AG09319 (cell line): ENCODE data around the gene POLG.

ENCODE experiments used
- DNase-seq: peaks from one replicate; pipeline ENCODE4 v3.0.0-alpha.2; 2010; ENCODE audit warnings: low read depth; ENCODE audit errors: extremely low read depth
- CTCF ChIP-seq: IDR thresholded peaks from 2 replicates; pipeline ENCODE4 v1.5.1; 2011; ENCODE audit warnings: low read depth, mild to moderate bottlenecking, inconsistent platforms, low read length, moderate library complexity

POLG gene

GRCh38 chr15:89363770-89364169, 29.1 kb upstream of the POLG start:
- no peak for DNase-seq
- TF ChIP-seq CTCF = no peak

- no peak for TF ChIP-seq CTCF
- DNase-seq = no peak
Measured at GRCh38 chr15:89363133-89363532, 28.5 kb upstream of the POLG start.

GRCh38 chr15:89362203-89363101, 27.8 kb upstream of the POLG start:
- no peak for DNase-seq
- TF ChIP-seq CTCF = no peak

- no peak for TF ChIP-seq CTCF
- peak; percentile 2 for DNase-seq
Measured at GRCh38 chr15:89361451-89362202, 27.0 kb upstream of the POLG start.

- no peak for TF ChIP-seq CTCF
- DNase-seq = no peak
Measured at GRCh38 chr15:89360294-89360971, 25.8 kb upstream of the POLG start.

GRCh38 chr15:89359471-89360293, 25.1 kb upstream of the POLG start:
- no peak; the same call in 1 of the 2 replicates for TF ChIP-seq CTCF
- DNase-seq = no peak
